T-helper 1 cell treated with Interleukin-12 subunit alpha and Interleukin-12 subunit beta and Interleukin-4 antibody, amounts not matched to agents 30 ng/mL and 1 ng/mL, for 36 hours (primary cell): Measurements from ENCODE around the gene OPTN. TPM values are rescaled to one million over a fixed set of nuclear protein-coding genes. Genes with fewer than 3 reads are reported as not detected.

Experiments
- intact Hi-C: fragments of 100-400 bp; cut with micrococcal nuclease; formaldehyde crosslinking; loops from one replicate; pipeline ENCODE4 v1.15.1; 2024
- total RNA-seq: library from RNA; stranded (reverse); gene quantifications from 2 replicates; pipeline ENCODE4 v1.2.3, GENCODE V29; 2022

Gene OPTN
- total RNA-seq, 1 donor from 2014 or later, result 155 TPM

DNA sequence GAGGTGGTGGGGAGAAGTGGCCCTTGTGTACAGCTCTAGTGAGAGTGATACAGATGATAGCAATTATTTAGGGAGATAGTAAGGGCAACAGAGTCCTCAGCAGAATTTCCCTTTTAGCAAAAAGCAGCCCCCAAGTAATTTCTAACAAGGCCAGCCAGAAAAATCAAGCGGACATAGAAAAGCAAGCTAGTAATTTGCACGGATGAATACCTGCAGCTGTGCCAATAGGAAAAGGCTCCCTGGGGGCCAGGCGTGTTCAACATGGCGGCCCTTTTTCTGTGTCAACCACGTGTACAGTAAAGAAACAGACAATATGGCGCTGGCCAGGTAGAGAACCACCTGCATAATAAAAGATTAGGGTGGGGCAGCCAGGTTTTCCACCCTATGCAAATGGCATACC is 68.8 kb downstream of the OPTN start:
- intact Hi-C loops, result no loop called here

DNA sequence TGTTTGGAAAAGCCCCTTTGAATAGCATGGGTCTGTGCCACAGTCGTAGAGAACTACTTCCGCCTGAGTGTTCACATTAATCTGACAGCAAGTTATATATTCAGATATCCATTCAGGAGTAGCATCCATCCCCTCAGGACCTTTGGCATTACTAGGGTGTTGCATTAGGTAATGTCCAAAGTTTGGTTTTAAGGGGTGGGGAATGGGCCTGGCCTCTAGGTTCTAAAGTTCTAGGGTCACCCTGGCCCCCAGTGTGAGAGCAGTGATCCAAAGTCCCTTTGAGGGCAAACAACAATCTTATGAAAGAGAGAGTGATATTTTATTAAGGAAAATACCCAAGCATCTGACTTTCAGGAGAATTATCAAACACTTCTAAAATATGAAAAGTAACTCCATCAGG is 73.7 kb downstream of the OPTN start:
- intact Hi-C loops, result no loop called here

DNA sequence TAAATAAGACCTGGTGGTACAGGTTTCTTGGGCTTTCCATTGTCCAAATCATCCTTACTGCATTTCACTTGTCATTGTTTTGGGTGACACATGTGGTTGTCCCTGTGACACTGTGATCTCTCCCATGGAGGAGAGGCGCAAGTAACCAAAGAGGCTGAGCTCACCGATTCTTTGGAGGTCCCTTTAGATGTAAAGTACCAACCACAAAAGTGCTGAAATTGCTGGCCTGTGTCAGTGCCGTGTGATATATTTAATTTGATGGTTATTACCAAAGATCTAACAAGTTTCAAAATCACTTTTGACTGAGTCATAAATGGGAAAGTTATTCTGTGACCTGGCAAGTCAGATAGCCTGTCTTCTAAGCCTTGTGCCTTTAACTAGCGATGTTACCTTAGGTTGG is 80.8 kb downstream of the OPTN start:
- intact Hi-C loops, result no loop called here

DNA sequence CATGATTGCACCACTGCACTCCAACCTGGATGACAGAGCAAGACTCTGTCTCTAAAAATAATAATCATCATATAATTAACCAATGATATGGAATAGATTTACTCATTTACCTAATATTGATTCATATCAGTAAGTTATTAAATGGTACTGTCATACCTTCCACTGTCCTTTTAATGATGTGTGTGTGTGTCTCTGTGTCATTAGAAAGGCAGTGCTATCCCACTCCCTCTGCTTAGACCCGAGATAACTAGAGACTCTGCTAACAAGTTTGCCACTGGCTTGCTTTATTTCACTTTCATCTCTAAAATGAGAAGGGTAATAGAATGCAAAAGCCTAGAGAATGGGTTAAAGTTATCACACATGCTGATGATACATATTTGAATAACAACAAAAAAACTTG is 82.5 kb downstream of the OPTN start:
- intact Hi-C loops, result no loop called here

DNA sequence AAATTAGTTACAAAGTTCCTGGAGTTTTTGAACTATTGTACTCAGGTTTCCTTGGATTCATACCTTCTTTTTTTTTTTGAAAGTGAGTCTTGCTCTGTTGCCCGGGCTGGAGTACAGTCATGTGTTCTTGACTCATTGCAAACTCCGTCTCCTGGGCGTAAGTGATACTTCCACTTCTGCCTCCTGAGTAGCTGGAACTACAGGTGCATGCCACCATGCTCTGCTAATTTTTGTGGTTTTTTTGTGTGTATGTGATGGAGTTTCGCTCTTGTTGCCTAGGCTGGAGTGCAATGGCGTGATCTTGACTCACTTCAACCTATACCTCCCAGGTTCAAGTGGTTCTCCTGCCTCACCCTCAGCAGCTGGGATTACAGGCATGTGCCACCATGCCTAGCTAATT is 83.7 kb downstream of the OPTN start:
- intact Hi-C loops, result no loop called here

DNA sequence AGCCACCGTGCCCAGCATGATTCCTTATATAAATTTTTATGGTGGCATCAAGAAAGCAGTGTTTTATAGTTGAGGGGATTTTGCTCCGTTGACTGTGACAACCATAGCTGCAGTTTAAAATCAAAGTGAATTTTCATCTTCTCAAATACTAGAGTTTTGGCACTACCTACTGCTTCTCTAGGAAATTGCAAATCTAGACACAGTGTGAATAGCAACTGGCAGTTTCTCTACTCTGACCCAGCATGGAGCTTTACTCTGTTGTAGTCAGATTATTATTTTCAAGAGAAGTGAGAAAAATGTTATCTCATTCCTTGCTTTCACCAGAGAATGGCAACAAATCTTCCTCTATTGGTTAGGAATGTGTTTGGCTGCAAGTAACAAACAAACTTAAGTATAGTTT is 84.3 kb downstream of the OPTN start:
- intact Hi-C loops, result no loop called here

DNA sequence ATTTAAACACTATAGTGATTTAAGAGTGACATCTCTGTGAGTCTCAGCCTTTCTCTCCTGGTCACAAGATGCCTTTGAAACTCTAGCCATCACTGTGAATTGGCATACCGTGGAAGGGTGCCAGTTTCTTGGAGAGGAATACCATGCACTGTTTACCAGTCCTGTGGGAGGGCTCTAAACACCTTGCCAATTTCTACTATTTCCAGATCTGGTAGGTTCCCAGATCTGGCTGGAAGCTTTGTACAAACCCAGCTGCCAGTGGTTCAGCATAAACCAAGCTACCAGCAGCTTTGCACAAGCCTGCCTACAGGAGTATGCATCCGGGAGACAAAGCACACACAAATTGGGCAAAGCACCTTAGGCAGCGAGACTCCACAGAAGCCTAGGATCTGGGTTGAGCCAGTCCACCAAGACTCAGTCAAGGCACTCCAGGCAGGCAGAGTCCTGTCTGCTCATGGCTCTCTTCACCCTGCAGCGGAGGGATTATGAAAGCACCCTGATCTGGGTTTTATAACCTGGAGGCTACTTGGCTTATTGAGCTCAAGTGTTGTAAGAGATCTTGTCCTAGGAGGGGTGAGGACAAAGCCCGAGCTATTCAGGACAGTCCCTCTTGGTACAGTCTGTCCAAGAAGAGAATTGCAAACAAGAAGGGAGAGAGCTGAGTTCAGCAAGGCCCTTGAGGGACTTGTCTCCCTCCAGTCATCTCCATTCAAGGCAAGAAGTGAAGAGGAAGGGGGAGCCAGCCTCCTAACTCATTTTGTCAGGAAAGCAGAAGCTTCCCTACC is 85.0 kb downstream of the OPTN start:
- intact Hi-C loops, result no loop called here

DNA sequence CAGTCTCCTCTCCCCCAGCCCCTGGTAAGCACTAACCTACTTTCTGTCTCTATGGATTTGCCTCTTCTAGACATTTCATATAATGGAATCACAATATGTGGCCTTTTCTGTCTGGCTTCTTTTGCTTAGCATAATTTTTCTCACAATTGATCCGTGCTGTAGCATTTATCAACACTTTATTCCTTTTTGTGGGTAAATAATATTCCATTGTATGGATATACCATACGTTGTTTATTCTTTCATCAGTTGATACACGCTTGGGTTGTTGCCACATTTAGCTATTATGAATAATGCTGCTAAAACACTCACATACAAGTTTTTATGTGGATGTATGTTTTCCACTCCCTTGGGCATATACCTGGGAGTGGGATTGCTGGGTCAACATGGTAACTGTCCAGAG is 87.2 kb downstream of the OPTN start:
- intact Hi-C loops, result no loop called here

Other genes with a start within 250 kb of the OPTN start
- gene CCDC3, start 98.5 kb upstream of the OPTN start, total RNA-seq, result 0.15 and 0.27 TPM in 2 replicates
- gene MCM10, start 61.4 kb downstream of the OPTN start, total RNA-seq, result 50.7 and 55.5 TPM in 2 replicates
- gene UCMA, start 134.2 kb downstream of the OPTN start, total RNA-seq, result not detected in 2 replicates
- gene PHYH, start 199.9 kb downstream of the OPTN start, total RNA-seq, result 9.3 and 10.2 TPM in 2 replicates
- gene SEPHS1, start 248.1 kb downstream of the OPTN start, total RNA-seq, result 46.0 and 55.5 TPM in 2 replicates